ENCODE measurements around the gene MRPS33.

- no peak for TF ChIP-seq CTCF (IDR thresholded peaks at IDR 0.05 in 4 of 5, conservative IDR thresholded peaks at IDR 0.05 in 1 of 5)
- no peak for TF ChIP-seq POLR2A (IDR thresholded peaks at IDR 0.05)
These were observed 28.9 kb upstream of the MRPS33 start for GRCh38 chr7:141043616-141044015.
